HEK293 (cell line): ENCODE measurements around the gene JCHAIN.

Experiments
- CTCF ChIA-PET: fragments of 350-600 bp; formaldehyde crosslinking; extraction: SDS; loops from one replicate; lab custom pipeline; 2021; ENCODE audit warnings: antibody characterized with exemption; lab: Yijun Ruan, JAX
- POLR2A ChIA-PET: fragments of 300-600 bp; formaldehyde crosslinking; extraction: SDS; loops from one replicate; lab custom pipeline; 2020; ENCODE audit warnings: antibody characterized with exemption, inconsistent platforms; lab: Yijun Ruan, JAX
- H3K27ac ChIP-seq: fragments of 200-500 bp; sonication (Bioruptor generic); 2 replicates; pipeline ENCODE4 v1.5.1; 2014; ENCODE audit warnings: low read depth, low read length, control low read depth, inconsistent platforms; ENCODE audit errors: extremely low read depth
- H3K36me3 ChIP-seq, 2 experiments: fragments of 200-500 bp in 1 of 2; sonication (Bioruptor generic) in 1 of 2; 1 replicate in 1 of 2; 2 replicates in 1 of 2; pipeline ENCODE4 v1.5.1; 2014 to 2017; ENCODE audit warnings: inconsistent platforms in 2 of 2, low read length in 2 of 2; ENCODE audit not compliant: control insufficient read depth in 2 of 2, insufficient read depth in 1 of 2
- H3K4me1 ChIP-seq: fragments of 200-500 bp; sonication (Bioruptor generic); 2 replicates; pipeline ENCODE4 v1.5.1; 2014; ENCODE audit warnings: mild to moderate bottlenecking, low read length, inconsistent platforms; ENCODE audit not compliant: control insufficient read depth, insufficient read depth
- H3K4me3 ChIP-seq: 2 replicates; pipeline ENCODE4 v1.5.1; 2011; ENCODE audit warnings: low read depth, mild to moderate bottlenecking, control low read depth, low read length, moderate library complexity
- H3K9me3 ChIP-seq: fragments of 200-500 bp; sonication (Bioruptor generic); 2 replicates; pipeline ENCODE4 v1.5.1; 2014; ENCODE audit warnings: low read depth, low read length, inconsistent platforms; ENCODE audit not compliant: control insufficient read depth, insufficient read depth
- EGR2 ChIP-seq: fragments of 450-650 bp; formaldehyde crosslinking; IDR thresholded peaks from 2 replicates; pipeline ENCODE4 v1.5.1; 2016; ENCODE audit warnings: low read depth, missing biosample characterization, missing genetic modification characterization
- GFI1B ChIP-seq: fragments of 450-650 bp; formaldehyde crosslinking; IDR thresholded peaks from 2 replicates; pipeline ENCODE4 v1.5.1; 2016; ENCODE audit warnings: missing biosample characterization, missing genetic modification characterization
- GLI4 ChIP-seq: fragments of 450-650 bp; formaldehyde crosslinking; IDR thresholded peaks from 2 replicates; pipeline ENCODE4 v1.5.1; 2016; ENCODE audit warnings: missing biosample characterization, missing genetic modification characterization
- GLIS2 ChIP-seq: fragments of 450-650 bp; formaldehyde crosslinking; IDR thresholded peaks from 2 replicates; pipeline ENCODE4 v1.5.1; 2016; ENCODE audit warnings: missing biosample characterization, missing genetic modification characterization
- MZF1 ChIP-seq: fragments of 450-650 bp; formaldehyde crosslinking; IDR thresholded peaks from 2 replicates; pipeline ENCODE4 v1.5.1; 2017; ENCODE audit warnings: missing biosample characterization, missing genetic modification characterization, borderline replicate concordance
- OSR2 ChIP-seq: fragments of 450-650 bp; formaldehyde crosslinking; IDR thresholded peaks from 2 replicates; pipeline ENCODE4 v1.5.1; 2016; ENCODE audit warnings: missing biosample characterization, missing genetic modification characterization
- RBAK ChIP-seq: fragments of 450-650 bp; formaldehyde crosslinking; IDR thresholded peaks from 2 replicates; pipeline ENCODE4 v1.5.1; 2016; ENCODE audit warnings: missing biosample characterization, missing genetic modification characterization
- ZNF16 ChIP-seq: fragments of 450-650 bp; formaldehyde crosslinking; IDR thresholded peaks from 2 replicates; pipeline ENCODE4 v1.5.1; 2016; ENCODE audit warnings: low read depth, missing biosample characterization, missing genetic modification characterization
- ZNF184 ChIP-seq: fragments of 450-650 bp; IDR thresholded peaks from 2 replicates; pipeline ENCODE4 v1.5.1; 2018; ENCODE audit warnings: missing biosample characterization, mild to moderate bottlenecking, missing genetic modification characterization
- ZNF2 ChIP-seq: fragments of 450-650 bp; formaldehyde crosslinking; IDR thresholded peaks from 2 replicates; pipeline ENCODE4 v1.5.1; 2016; ENCODE audit warnings: missing biosample characterization, missing genetic modification characterization
- ZNF223 ChIP-seq: fragments of 450-650 bp; formaldehyde crosslinking; IDR thresholded peaks from 2 replicates; pipeline ENCODE4 v1.5.1; 2016; ENCODE audit warnings: missing biosample characterization, missing genetic modification characterization
- ZNF324 ChIP-seq: fragments of 450-650 bp; formaldehyde crosslinking; IDR thresholded peaks from 2 replicates; pipeline ENCODE4 v1.5.1; 2016; ENCODE audit warnings: missing biosample characterization, missing genetic modification characterization
- ZNF341 ChIP-seq: fragments of 450-650 bp; formaldehyde crosslinking; IDR thresholded peaks from 2 replicates; pipeline ENCODE4; 2016; ENCODE audit warnings: low read depth, missing biosample characterization, missing genetic modification characterization
- ZNF416 ChIP-seq: fragments of 450-650 bp; formaldehyde crosslinking; IDR thresholded peaks from 2 replicates; pipeline ENCODE4 v1.5.1; 2016; ENCODE audit warnings: missing biosample characterization, missing genetic modification characterization
- ZNF433 ChIP-seq: fragments of 450-650 bp; formaldehyde crosslinking; IDR thresholded peaks from 2 replicates; pipeline ENCODE4 v1.5.1; 2016; ENCODE audit warnings: missing biosample characterization, missing genetic modification characterization, low read depth
- ZNF529 ChIP-seq: fragments of 450-650 bp; formaldehyde crosslinking; IDR thresholded peaks from 2 replicates; pipeline ENCODE4 v1.5.1; 2017; ENCODE audit warnings: missing genetic modification characterization, missing biosample characterization; ENCODE audit not compliant: insufficient replicate concordance
- ZNF555 ChIP-seq: fragments of 450-650 bp; formaldehyde crosslinking; conservative IDR thresholded peaks from 2 replicates; pipeline ENCODE4 v1.5.1; 2017; ENCODE audit warnings: missing biosample characterization, mild to moderate bottlenecking, missing genetic modification characterization, inconsistent platforms
- ZNF610 ChIP-seq: fragments of 450-650 bp; formaldehyde crosslinking; IDR thresholded peaks from 2 replicates; pipeline ENCODE4 v1.5.1; 2016; ENCODE audit warnings: missing biosample characterization, missing genetic modification characterization, borderline replicate concordance
- ZNF660 ChIP-seq: fragments of 450-650 bp; IDR thresholded peaks from 2 replicates; pipeline ENCODE4 v1.5.1; 2018; ENCODE audit warnings: missing biosample characterization, mild to moderate bottlenecking, missing genetic modification characterization
- ZNF670 ChIP-seq: fragments of 450-650 bp; formaldehyde crosslinking; IDR thresholded peaks from 2 replicates; pipeline ENCODE4 v1.5.1; 2016; ENCODE audit warnings: missing biosample characterization, missing genetic modification characterization, low read depth
- ZNF76 ChIP-seq: fragments of 450-650 bp; formaldehyde crosslinking; IDR thresholded peaks from 2 replicates; pipeline ENCODE4; 2016; ENCODE audit warnings: low read depth, missing biosample characterization, missing genetic modification characterization, borderline replicate concordance
- ZNF791 ChIP-seq: fragments of 450-650 bp; formaldehyde crosslinking; IDR thresholded peaks from 2 replicates; pipeline ENCODE4 v1.5.1; 2016; ENCODE audit warnings: missing biosample characterization, missing genetic modification characterization
- ZXDB ChIP-seq: fragments of 450-650 bp; formaldehyde crosslinking; IDR thresholded peaks from 2 replicates; pipeline ENCODE4 v1.5.1; 2016; ENCODE audit warnings: missing biosample characterization, missing genetic modification characterization
- TF ChIP-seq, protein P1 (sequence below): fragments of 450-650 bp; IDR thresholded peaks from 2 replicates; pipeline ENCODE4 v1.5.1; 2018; ENCODE audit warnings: missing biosample characterization, mild to moderate bottlenecking, missing genetic modification characterization
- TF ChIP-seq, protein P2 (sequence below): fragments of 450-650 bp; formaldehyde crosslinking; IDR thresholded peaks from 2 replicates; pipeline ENCODE4; 2016; ENCODE audit warnings: missing biosample characterization, missing genetic modification characterization
- TF ChIP-seq, protein P3 (sequence below): fragments of 450-650 bp; formaldehyde crosslinking; IDR thresholded peaks from 2 replicates; pipeline ENCODE4 v1.5.1; 2017; ENCODE audit warnings: missing biosample characterization, missing genetic modification characterization
- TF ChIP-seq, protein P4 (sequence below): fragments of 450-650 bp; formaldehyde crosslinking; IDR thresholded peaks from 2 replicates; pipeline ENCODE4 v1.5.1; 2016; ENCODE audit warnings: missing biosample characterization, missing genetic modification characterization

JCHAIN gene

DNA sequence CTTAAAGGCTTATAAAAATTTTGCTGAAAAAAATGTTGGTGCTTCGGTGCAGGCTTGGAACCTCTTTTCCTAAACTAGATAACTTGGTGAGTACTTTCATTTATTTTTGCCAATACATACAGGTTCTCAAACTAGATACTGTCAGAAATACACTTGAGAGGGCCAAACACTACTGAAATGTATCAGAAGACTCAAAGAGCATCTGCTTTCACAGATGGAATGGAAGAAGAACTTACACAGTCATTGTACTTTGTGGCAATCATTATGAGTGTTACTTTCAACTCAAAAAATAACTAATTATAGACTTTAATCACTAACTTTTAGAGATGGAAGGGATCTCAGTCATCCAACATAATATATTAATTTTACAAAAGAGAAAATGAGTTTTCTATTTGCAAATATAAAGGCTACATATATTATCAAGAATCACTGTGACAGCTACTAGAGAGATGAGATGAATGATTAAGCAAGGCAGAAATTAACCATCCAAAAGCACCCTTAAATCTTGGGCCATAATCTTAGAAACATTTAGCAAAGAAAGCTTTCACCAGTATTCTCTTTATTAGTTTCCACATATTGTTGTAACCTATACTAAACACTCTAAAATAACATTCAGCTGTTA lies 36.7 kb downstream of the JCHAIN start:
- Histone ChIP-seq H3K4me3 (no peak overlapping the region), H3K27ac (no peak overlapping the region), H3K4me1 (no peaks in the 10 kb centered on the region), H3K9me3 (no peaks in the 10 kb centered on the region), H3K36me3 (no peaks in the 10 kb centered on the region)
- TF ChIP-seq ZNF529 (tag by site-specific recombination) (no peak), EGR2 (tag by site-specific recombination) (no peak), ZNF555 (no peak), ZNF670 (tag by site-specific recombination) (no peak), ZNF324 (tag by site-specific recombination) (no peak), ZNF341 (tag by site-specific recombination) (no peak), ZNF433 (tag by site-specific recombination) (no peak), ZXDB (tag by site-specific recombination) (no peak), GLIS2 (tag by site-specific recombination) (no peak), ZNF184 (tag by site-specific recombination) (no peak), OSR2 (tag by site-specific recombination) (no peak), ZNF791 (tag by site-specific recombination) (no peak), ZNF76 (tag by site-specific recombination) (no peak), ZNF660 (tag by site-specific recombination) (no peak), ZNF223 (no peak), RBAK (tag by site-specific recombination) (no peak), ZNF2 (tag by site-specific recombination) (no peak), MZF1 (tag by site-specific recombination) (no peak)
- TF ChIP-seq, protein P1, sequence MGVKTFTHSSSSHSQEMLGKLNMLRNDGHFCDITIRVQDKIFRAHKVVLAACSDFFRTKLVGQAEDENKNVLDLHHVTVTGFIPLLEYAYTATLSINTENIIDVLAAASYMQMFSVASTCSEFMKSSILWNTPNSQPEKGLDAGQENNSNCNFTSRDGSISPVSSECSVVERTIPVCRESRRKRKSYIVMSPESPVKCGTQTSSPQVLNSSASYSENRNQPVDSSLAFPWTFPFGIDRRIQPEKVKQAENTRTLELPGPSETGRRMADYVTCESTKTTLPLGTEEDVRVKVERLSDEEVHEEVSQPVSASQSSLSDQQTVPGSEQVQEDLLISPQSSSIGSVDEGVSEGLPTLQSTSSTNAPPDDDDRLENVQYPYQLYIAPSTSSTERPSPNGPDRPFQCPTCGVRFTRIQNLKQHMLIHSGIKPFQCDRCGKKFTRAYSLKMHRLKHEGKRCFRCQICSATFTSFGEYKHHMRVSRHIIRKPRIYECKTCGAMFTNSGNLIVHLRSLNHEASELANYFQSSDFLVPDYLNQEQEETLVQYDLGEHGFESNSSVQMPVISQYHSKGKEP (tag by site-specific recombination), result no peak
- TF ChIP-seq, protein P2, sequence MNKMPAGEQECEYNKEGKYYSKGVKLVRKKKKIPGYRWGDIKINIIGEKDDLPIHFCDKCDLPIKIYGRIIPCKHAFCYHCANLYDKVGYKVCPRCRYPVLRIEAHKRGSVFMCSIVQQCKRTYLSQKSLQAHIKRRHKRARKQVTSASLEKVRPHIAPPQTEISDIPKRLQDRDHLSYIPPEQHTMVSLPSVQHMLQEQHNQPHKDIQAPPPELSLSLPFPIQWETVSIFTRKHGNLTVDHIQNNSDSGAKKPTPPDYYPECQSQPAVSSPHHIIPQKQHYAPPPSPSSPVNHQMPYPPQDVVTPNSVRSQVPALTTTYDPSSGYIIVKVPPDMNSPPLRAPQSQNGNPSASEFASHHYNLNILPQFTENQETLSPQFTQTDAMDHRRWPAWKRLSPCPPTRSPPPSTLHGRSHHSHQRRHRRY (tag by site-specific recombination), result no peak
- POLR2A ChIA-PET, result no interaction called here
- CTCF ChIA-PET, result interaction anchor here (0.6 kb wide), 1 partner anchor 186 kb away, joined by 3 read pairs; no protein-coding TSS in a partner anchor

DNA sequence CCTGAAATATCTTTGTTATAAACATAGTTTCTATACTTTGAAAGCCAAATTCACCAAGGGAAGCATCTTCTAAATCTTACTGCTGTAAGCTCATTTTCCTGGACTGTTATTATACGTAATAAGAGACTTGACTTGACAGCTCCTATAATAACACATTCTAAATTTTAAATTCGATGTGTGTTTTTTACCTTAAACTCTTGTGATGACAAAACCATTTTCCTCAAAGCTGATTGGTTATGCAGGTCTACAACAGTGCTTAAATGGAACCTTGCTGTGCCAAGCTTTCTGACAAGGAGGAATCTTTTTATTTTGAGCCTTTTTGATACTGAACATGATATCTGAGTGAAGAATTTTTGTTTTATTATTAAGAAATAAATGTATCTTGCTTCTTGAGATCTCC lies 37.9 kb downstream of the JCHAIN start, which contains the start of gene ENAM:
TSS of gene ENAM (plus strand) at position 301 of the 400 bp plus-strand sequence. CDS start 757 bp downstream, outside the sequence.
- Histone ChIP-seq H3K4me1 (no peaks in the 10 kb centered on the region), H3K4me3 (no peak within 1 kb of the TSS), H3K9me3 (no peaks in the 10 kb centered on the region), H3K27ac (no peak within 1 kb of the TSS), H3K36me3 (no peaks in the 10 kb centered on the region)
- TF ChIP-seq, protein P3, sequence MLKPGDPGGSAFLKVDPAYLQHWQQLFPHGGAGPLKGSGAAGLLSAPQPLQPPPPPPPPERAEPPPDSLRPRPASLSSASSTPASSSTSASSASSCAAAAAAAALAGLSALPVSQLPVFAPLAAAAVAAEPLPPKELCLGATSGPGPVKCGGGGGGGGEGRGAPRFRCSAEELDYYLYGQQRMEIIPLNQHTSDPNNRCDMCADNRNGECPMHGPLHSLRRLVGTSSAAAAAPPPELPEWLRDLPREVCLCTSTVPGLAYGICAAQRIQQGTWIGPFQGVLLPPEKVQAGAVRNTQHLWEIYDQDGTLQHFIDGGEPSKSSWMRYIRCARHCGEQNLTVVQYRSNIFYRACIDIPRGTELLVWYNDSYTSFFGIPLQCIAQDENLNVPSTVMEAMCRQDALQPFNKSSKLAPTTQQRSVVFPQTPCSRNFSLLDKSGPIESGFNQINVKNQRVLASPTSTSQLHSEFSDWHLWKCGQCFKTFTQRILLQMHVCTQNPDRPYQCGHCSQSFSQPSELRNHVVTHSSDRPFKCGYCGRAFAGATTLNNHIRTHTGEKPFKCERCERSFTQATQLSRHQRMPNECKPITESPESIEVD (tag by site-specific recombination), result no peak
- TF ChIP-seq GLI4 (tag by site-specific recombination), result no peak
- TF ChIP-seq, protein P4, sequence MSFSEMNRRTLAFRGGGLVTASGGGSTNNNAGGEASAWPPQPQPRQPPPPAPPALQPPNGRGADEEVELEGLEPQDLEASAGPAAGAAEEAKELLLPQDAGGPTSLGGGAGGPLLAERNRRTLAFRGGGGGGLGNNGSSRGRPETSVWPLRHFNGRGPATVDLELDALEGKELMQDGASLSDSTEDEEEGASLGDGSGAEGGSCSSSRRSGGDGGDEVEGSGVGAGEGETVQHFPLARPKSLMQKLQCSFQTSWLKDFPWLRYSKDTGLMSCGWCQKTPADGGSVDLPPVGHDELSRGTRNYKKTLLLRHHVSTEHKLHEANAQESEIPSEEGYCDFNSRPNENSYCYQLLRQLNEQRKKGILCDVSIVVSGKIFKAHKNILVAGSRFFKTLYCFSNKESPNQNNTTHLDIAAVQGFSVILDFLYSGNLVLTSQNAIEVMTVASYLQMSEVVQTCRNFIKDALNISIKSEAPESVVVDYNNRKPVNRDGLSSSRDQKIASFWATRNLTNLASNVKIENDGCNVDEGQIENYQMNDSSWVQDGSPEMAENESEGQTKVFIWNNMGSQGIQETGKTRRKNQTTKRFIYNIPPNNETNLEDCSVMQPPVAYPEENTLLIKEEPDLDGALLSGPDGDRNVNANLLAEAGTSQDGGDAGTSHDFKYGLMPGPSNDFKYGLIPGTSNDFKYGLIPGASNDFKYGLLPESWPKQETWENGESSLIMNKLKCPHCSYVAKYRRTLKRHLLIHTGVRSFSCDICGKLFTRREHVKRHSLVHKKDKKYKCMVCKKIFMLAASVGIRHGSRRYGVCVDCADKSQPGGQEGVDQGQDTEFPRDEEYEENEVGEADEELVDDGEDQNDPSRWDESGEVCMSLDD (tag by site-specific recombination), result no peak
- no peak for TF ChIP-seq ZNF416 (tag by site-specific recombination)
- TF ChIP-seq ZNF610 (tag by site-specific recombination), result no peak
- TF ChIP-seq GFI1B (tag by site-specific recombination), result no peak
- TF ChIP-seq ZNF16 (tag by site-specific recombination), result no peak
- POLR2A ChIA-PET, result no interaction called here
- CTCF ChIA-PET, result interaction anchor here (0.6 kb wide), 1 partner anchor 1086 kb away, joined by 3 read pairs; no protein-coding TSS in a partner anchor
